ENCODE data around the gene GP1BB.
A peak's percentile ranks its signal among the peaks of the same experiment; 100 is the strongest.

GP1BB gene

DNA sequence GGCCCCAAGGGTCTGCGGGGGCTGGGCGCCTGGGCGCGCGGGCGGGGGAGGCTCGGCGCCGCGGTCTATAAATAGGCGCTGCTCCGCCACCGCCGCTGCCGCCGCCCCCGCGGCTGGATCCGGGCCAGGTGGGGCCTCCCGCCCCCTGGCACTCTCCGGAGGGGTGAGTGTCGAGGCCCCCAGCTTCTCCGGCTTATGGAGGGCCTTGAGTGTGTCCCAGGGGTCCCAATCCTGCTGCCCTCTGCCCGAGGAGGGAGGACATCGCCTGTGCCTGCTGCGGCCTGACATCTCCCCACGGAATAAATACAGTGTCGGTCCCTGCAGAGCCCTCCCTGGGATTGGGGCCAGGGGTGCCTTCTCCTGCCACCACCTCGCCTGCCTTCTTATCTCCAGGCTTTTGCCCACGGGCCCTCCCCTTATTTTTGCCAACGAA is 4.3 kb upstream of the GP1BB start:
- peak overlapping the region; percentile 2 for H3K4me3 ChIP-seq (ENCODE audit: low read depth, low read length)
- DNase-seq (ENCODE audit: low read depth, low spot score) = no peak
- in situ Hi-C loops (cut with HindIII; ENCODE audit: low sequenced_read_pairs) = no loop called here
- no peak for TF ChIP-seq CTCF (IDR thresholded peaks at IDR 0.05; ENCODE audit: low read depth, low read length)

DNA sequence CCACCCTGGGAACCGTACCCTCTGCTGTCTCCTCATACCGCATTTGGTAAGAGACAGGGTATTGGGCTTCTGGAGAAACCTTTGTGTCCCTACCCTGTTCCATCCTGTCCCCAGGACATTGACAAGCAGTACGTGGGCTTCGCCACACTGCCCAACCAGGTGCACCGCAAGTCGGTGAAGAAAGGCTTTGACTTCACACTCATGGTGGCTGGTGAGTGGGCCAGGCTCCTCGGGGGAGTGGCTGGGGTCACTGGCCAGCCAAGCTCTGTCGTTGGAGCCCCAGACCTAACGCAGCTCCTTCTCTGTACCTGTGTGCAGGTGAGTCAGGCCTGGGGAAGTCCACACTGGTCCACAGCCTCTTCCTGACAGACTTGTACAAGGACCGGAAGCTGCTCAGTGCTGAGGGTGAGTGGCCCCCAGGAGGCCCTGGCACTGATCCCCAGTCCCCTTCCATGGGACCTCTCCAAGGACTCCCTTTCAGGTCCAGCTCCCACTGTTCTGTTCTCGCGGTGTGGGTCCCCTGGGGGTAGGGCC is 3.8 kb upstream of the GP1BB start:
- in situ Hi-C loops (cut with HindIII; ENCODE audit: low sequenced_read_pairs) = no loop called here
- TF ChIP-seq CTCF (IDR thresholded peaks at IDR 0.05; ENCODE audit: low read depth, low read length) = no peak
- DNase-seq (ENCODE audit: low read depth, low spot score) = no peak
- no peak overlapping the region for H3K4me3 ChIP-seq (ENCODE audit: low read depth, low read length)

DNA sequence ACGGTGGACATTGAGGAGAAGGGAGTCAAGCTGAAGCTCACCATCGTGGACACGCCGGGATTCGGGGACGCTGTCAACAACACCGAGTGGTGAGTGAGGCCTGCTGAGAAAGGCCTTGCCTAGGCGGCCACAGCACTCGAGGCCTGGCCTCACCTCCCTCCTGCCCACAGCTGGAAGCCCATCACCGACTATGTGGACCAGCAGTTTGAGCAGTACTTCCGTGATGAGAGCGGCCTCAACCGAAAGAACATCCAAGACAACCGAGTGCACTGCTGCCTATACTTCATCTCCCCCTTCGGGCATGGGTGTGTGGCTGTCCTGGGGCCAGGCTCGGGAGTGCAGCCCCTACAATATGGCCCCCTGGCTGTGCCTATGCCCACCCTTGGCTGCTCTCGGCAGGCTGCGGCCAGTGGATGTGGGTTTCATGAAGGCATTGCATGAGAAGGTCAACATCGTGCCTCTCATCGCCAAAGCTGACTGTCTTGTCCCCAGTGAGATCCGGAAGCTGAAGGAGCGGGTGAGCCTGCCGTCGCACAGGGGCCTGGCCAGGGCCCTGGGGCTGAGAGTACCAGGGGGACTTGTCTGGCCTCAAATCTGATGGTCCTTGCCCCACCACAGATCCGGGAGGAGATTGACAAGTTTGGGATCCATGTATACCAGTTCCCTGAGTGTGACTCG is 3.0 kb upstream of the GP1BB start:
- TF ChIP-seq CTCF (IDR thresholded peaks at IDR 0.05; ENCODE audit: low read depth, low read length) = no peak
- no peak overlapping the region for H3K4me3 ChIP-seq (ENCODE audit: low read depth, low read length)
- DNase-seq (ENCODE audit: low read depth, low spot score) = no peak
- in situ Hi-C loops (cut with HindIII; ENCODE audit: low sequenced_read_pairs) = no loop called here

GRCh38 chr22:19720999-19721329 is 2.4 kb upstream of the GP1BB start:
- in situ Hi-C loops (cut with HindIII; ENCODE audit: low sequenced_read_pairs) = no loop called here
- DNase-seq (ENCODE audit: low read depth, low spot score) = no peak
- no peak overlapping the region for H3K4me3 ChIP-seq (ENCODE audit: low read depth, low read length)
- TF ChIP-seq CTCF (IDR thresholded peaks at IDR 0.05; ENCODE audit: low read depth, low read length) = no peak

DNA sequence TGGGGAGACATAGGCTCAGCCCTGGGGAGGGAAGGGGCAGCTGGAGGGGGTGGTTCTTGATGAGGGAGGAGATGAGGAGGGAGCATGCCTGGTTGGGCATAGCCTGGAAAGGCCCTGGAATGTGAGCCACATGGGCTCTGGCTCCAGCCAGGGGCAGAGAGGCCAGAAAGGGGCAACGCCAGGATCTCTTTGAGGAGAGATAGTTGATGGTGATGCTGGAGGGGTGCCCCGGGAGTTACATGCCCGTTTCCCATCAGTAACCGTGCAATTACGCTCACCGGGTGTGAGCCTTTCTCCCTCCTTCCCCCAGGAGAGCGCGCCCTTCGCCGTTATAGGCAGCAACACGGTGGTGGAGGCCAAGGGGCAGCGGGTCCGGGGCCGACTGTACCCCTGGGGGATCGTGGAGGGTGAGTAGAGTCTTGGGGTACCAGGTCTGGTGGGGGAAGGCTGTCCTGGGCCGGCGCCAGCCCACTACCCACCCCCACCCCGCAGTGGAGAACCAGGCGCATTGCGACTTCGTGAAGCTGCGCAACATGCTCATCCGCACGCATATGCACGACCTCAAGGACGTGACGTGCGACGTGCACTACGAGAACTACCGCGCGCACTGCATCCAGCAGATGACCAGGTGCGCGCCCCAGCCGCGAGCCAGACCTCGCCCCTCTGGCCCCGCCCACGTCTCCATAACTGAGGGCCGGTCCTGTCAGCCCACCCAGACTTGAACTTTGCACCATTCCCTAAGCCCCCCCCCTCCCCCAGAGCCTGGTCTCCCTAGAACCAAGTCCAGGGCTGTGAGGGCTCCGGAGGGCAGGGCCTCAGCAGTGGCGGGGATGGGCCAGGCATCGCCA is 1.8 kb upstream of the GP1BB start:
- no peak for TF ChIP-seq CTCF (IDR thresholded peaks at IDR 0.05; ENCODE audit: low read depth, low read length)
- no peak overlapping the region for H3K4me3 ChIP-seq (ENCODE audit: low read depth, low read length)
- no peak for DNase-seq (ENCODE audit: low read depth, low spot score)
- in situ Hi-C loops (cut with HindIII; ENCODE audit: low sequenced_read_pairs) = no loop called here

DNA sequence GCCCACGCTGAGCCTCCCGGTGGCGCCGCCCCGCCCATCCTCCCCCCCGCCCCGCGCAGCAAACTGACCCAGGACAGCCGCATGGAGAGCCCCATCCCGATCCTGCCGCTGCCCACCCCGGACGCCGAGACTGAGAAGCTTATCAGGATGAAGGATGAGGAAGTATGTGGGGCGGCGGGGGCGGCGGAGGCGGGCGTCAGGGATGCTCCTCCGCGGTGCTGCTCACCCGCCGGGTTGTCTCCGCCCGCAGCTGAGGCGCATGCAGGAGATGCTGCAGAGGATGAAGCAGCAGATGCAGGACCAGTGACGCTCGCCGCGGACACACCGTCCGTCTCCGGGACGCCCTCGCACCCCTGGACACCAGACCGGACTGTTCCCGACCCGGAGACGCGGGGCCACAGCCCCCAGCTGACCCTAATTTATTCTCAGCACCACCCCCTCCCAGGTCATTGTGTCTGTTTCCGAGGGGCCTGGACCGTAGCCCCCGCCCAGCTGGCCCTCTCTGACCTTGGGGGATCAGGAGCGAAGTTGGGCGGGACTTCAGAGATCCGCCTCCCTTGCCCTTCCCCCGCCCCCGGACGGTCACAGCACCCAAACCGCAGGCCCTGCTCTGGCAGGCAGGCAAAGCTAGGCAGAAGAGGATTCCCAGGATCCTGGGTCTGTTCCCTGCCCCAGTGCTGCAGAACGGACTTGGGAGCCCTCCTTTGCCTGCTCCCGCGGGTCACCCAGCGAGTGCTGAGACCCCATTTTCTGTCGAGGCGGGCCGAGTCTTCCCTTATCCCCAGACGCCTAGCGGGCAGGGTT is 959 bp upstream of the GP1BB start:
- H3K4me3 ChIP-seq (ENCODE audit: low read depth, low read length) = no peak overlapping the region
- in situ Hi-C loops (cut with HindIII; ENCODE audit: low sequenced_read_pairs) = no loop called here
- no peak for TF ChIP-seq CTCF (IDR thresholded peaks at IDR 0.05; ENCODE audit: low read depth, low read length)
- DNase-seq (ENCODE audit: low read depth, low spot score) = no peak

Data from astrocyte of the spinal cord (primary cell).